Pancreas (tissue), 10 donors: ENCODE results near the gene TBX18. TPM values are rescaled to one million over a fixed set of nuclear protein-coding genes. Genes with fewer than 3 reads are reported as not detected.

Experiments used
- ATAC-seq, 4 donors: fragments of 200-7000 bp; cut with Tn5 transposase; one replicate each; pipeline versions ENCODE4 v1.8.0 to v1.9.1; 2020; ENCODE audit warnings: mild to moderate bottlenecking in 4 of 4, moderate library complexity in 4 of 4
- DNase-seq, 6 donors: peaks; one replicate each; pipeline ENCODE4 v3.0.0-alpha.2; 2020
- FAIRE-seq: peaks from 2 replicates; lab custom pipeline; 2012; peaks lifted over from hg19 to GRCh38; lab: Jason Lieb, UNC
- H3K27ac ChIP-seq, 4 donors: fragments of 200-600 bp; sonication (generic); 1 replicate in 3 of 4; 2 replicates in 1 of 4; pipeline versions ENCODE4 v1.5.0 to v1.8.0; 2020
- H3K27me3 ChIP-seq, 4 donors: fragments of 200-600 bp; one replicate each; pipeline ENCODE4 v1.8.0; 2021
- H3K36me3 ChIP-seq, 3 donors: fragments of 200-600 bp; sonication (generic) in 1 of 3; one replicate each; pipeline versions ENCODE4 v1.5.0 to v1.8.0; 2020 to 2021
- H3K4me1 ChIP-seq, 3 donors: fragments of 200-600 bp; one replicate each; pipeline ENCODE4 v1.8.0; 2021
- H3K4me3 ChIP-seq, 4 donors: fragments of 200-600 bp; sonication (generic) in 2 of 4; one replicate each; pipeline versions ENCODE4 v1.5.0 to v1.8.0; 2020 to 2021
- H3K9me3 ChIP-seq, 4 donors: fragments of 200-600 bp; one replicate each; pipeline ENCODE4 v1.8.0; 2021
- CTCF ChIP-seq, 4 donors: fragments of 200-600 bp; sonication (generic) in 3 of 4; IDR thresholded peaks; one replicate each; pipeline versions ENCODE4 v1.5.0 to v1.8.0; 2021; ENCODE audit warnings: antibody characterized with exemption in 4 of 4
- WGBS, 2 donors: extraction: QIAGEN DNeasy Blood & Tissue Kit; methylation state at CpG; one replicate each; pipeline ENCODE4 v1.1.7; 2013; 5-methylcytosine and 5-hydroxymethylcytosine counted together
- intact Hi-C, 3 donors: fragments of 100-400 bp; cut with DNase I; formaldehyde crosslinking; loops; one replicate each; pipeline versions ENCODE4 v1.11.1 to v1.14.2; 2022
- polyA plus RNA-seq, 2 donors: library from polyadenylated mRNA; stranded (reverse); fragments of 200-250 nt; gene quantifications; one replicate each; pipeline ENCODE4 v1.2.3, GENCODE V29; 2013
- total RNA-seq, 6 donors: library from RNA; stranded (reverse); fragmentation: NEBNext Ultra II Directional in 4 of 6; extraction: Animal tissue kit (Norgen Biotek cat#: 25700) in 4 of 6; gene quantifications; one replicate each; pipeline versions ENCODE4 v1.2.1 to v1.2.4, GENCODE V29; 2021 to 2023
- donor health status: healthy with polysubstance abuse.
- donor health status: DM: no; HTN: no; CAD: no; lungs with moderate emphysema.
- donor health status: DM: no; HTN: no; CAD: no.
- donor health status: control.
- donor health status: control.
- donor health status: Bipolar disorder and iron deficiency.
- donor health status: DM: yes; HTN: yes; CAD: no.
- donor health status: DM: no; HTN: no; CAD: no.
- donor health status: DM: no; HTN: no; CAD: no.
- donor health status: DM: yes; HTN: yes; CAD: no.

Gene TBX18
- total and polyA plus RNA-seq, 8 donors: 0.08 to 0.84 (median 0.52) TPM; not detected in 1

- Histone ChIP-seq H3K36me3 (no peaks in the 10 kb centered on the region), H3K4me1 (no peaks in the 10 kb centered on the region), H3K27ac (no peak overlapping the region), H3K9me3 (no peaks in the 10 kb centered on the region), H3K27me3 (peaks cover 0 to 12% (median 6%) of the 10 kb centered on the region in 4 donors), H3K4me3 (no peak overlapping the region)
- WGBS, 2 donors: 44 to 50% methylated on average over 2 of the region's 2 CpGs
- DNase-seq (no peak), FAIRE-seq (no peak), ATAC-seq (no peak)
- no peak for TF ChIP-seq CTCF (IDR thresholded peaks at IDR 0.05)
- intact Hi-C loops: no loop called here
Measured at GRCh38 chr6:84748376-84748775, 16.0 kb downstream of the TBX18 start.

GRCh38 chr6:84743616-84744015 is 20.8 kb downstream of the TBX18 start:
- no peaks in the 10 kb centered on the region for H3K4me1 ChIP-seq
- FAIRE-seq (no peak), DNase-seq (no peak), ATAC-seq (no peak)
- 57 to 70% methylated on average over 4 of the region's 4 CpGs for WGBS, 2 donors
- H3K27me3 ChIP-seq: peaks cover 0 to 11% (median 3%) of the 10 kb centered on the region in 4 donors
- TF ChIP-seq CTCF (IDR thresholded peaks at IDR 0.05): no peak
- H3K27ac ChIP-seq: no peak overlapping the region
- H3K4me3 ChIP-seq: no peak overlapping the region
- intact Hi-C loops: no loop called here
- no peaks in the 10 kb centered on the region for H3K36me3 ChIP-seq
- no peaks in the 10 kb centered on the region for H3K9me3 ChIP-seq

GRCh38 chr6:84740385-84740784 is 24.0 kb downstream of the TBX18 start:
- Histone ChIP-seq H3K36me3 (no peaks in the 10 kb centered on the region), H3K4me1 (no peaks in the 10 kb centered on the region), H3K27me3 (peaks cover 0 to under 1% (median 0%) of the 10 kb centered on the region in 4 donors), H3K27ac (no peak overlapping the region), H3K9me3 (no peaks in the 10 kb centered on the region), H3K4me3 (no peak overlapping the region)
- WGBS, 2 donors: 20 to 23% methylated on average over 1 of the region's 1 CpG
- FAIRE-seq: no peak
- intact Hi-C loops: no loop called here
- DNase-seq: no peak
- no peak for ATAC-seq
- TF ChIP-seq CTCF (IDR thresholded peaks at IDR 0.05): no peak

GRCh38 chr6:84739866-84740208 is 24.6 kb downstream of the TBX18 start:
- Histone ChIP-seq H3K4me1 (no peaks in the 10 kb centered on the region), H3K4me3 (no peak overlapping the region), H3K27ac (no peak overlapping the region), H3K36me3 (no peaks in the 10 kb centered on the region), H3K27me3 (no peaks in the 10 kb centered on the region), H3K9me3 (no peaks in the 10 kb centered on the region)
- intact Hi-C loops: no loop called here
- FAIRE-seq: no peak
- DNase-seq: no peak
- no peak for TF ChIP-seq CTCF (IDR thresholded peaks at IDR 0.05)
- ATAC-seq: no peak
- 78 to 82% methylated on average over 1 of the region's 1 CpG for WGBS, 2 donors

- Histone ChIP-seq H3K9me3 (no peaks in the 10 kb centered on the region), H3K27me3 (no peaks in the 10 kb centered on the region), H3K4me1 (no peaks in the 10 kb centered on the region), H3K4me3 (no peak overlapping the region), H3K27ac (no peak overlapping the region), H3K36me3 (no peaks in the 10 kb centered on the region)
- DNase-seq (no peak), ATAC-seq (no peak), FAIRE-seq (no peak)
- WGBS, 2 donors: 79 to 83% methylated on average over 2 of the region's 2 CpGs
- intact Hi-C loops: no loop called here
- no peak for TF ChIP-seq CTCF (IDR thresholded peaks at IDR 0.05)
Measured at GRCh38 chr6:84738996-84739865, 25.2 kb downstream of the TBX18 start.
